ENCODE measurements around the gene DENND1A. TPM values are rescaled to one million over a fixed set of nuclear protein-coding genes. Genes with fewer than 3 reads are reported as not detected.

The DENND1A gene
- total RNA-seq, 1 experiment from 2014 or later, result 42.5 TPM

DNA sequence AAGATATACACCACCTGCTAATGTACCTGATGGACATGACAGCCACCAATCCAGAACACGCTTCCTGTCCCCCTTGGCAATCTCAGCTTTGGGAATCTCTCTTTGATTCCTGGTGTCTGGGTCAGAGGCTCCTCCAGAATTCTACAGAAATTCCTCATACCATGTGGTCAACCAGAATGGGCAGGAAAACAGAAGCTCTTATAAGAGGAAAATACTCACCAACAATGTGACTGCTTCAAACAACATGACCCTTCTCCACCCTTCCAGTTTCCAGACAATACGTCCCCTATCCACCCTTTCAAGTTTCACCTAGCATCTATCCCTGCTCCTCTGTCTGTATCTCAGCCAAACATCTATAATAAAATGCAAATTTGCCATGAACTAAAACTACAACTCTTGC lies 247.2 kb downstream of the DENND1A start:
- no peak for DNase-seq (ENCODE audit: unreplicated experiment)
- H3K27ac Mint-ChIP-seq (ENCODE audit: low read depth, unreplicated experiment), result no peak overlapping the region
- no TSS peak for BruUV-seq (replicated peaks)
- intact Hi-C loops (cut with micrococcal nuclease), result no loop called here
- no peaks in the 10 kb centered on the region for H3K27me3 Mint-ChIP-seq (ENCODE audit: insufficient read depth, unreplicated experiment)
- ChIA-PET POLR2A (no interaction called here), CTCF (interaction anchor here (0.6 kb wide), 1 partner anchor 736 kb away, joined by 3 read pairs; no protein-coding TSS in a partner anchor)
- H3K36me3 Mint-ChIP-seq (ENCODE audit: insufficient read depth, unreplicated experiment), result no peaks in the 10 kb centered on the region
- H3K4me1 Mint-ChIP-seq (ENCODE audit: insufficient read depth, unreplicated experiment), result peaks cover 10% of the 10 kb centered on the region
- TF ChIP-seq, protein P1, sequence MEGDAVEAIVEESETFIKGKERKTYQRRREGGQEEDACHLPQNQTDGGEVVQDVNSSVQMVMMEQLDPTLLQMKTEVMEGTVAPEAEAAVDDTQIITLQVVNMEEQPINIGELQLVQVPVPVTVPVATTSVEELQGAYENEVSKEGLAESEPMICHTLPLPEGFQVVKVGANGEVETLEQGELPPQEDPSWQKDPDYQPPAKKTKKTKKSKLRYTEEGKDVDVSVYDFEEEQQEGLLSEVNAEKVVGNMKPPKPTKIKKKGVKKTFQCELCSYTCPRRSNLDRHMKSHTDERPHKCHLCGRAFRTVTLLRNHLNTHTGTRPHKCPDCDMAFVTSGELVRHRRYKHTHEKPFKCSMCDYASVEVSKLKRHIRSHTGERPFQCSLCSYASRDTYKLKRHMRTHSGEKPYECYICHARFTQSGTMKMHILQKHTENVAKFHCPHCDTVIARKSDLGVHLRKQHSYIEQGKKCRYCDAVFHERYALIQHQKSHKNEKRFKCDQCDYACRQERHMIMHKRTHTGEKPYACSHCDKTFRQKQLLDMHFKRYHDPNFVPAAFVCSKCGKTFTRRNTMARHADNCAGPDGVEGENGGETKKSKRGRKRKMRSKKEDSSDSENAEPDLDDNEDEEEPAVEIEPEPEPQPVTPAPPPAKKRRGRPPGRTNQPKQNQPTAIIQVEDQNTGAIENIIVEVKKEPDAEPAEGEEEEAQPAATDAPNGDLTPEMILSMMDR (IDR thresholded peaks at IDR 0.05; ENCODE audit: unreplicated experiment), result no peak
- H3K4me3 Mint-ChIP-seq (ENCODE audit: unreplicated experiment), result no peak overlapping the region
- H3K9me3 Mint-ChIP-seq (ENCODE audit: unreplicated experiment), result no peaks in the 10 kb centered on the region

DNA sequence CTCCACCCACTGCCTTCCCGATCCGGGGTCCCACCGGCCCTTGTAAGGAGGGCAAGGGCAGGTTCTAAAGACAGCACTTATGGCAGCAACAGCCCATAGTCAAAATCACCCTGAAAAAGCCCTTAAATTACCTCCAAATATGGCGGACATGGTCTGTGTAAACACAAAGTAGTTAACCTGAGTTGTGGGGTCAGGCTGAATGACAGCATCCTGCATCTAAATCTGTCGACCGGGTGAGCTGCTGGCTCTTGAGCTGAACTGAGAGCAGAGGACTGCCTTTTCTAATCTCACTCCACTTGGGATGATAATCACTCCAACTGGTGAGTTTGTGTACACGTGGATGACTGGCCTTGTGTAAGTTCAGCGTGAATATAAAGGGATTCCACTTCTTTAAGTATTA lies 249.6 kb downstream of the DENND1A start:
- Mint-ChIP-seq H3K27me3 (ENCODE audit: insufficient read depth, unreplicated experiment) (no peaks in the 10 kb centered on the region), H3K36me3 (ENCODE audit: insufficient read depth, unreplicated experiment) (no peaks in the 10 kb centered on the region), H3K4me1 (ENCODE audit: insufficient read depth, unreplicated experiment) (peaks cover 5% of the 10 kb centered on the region), H3K9me3 (ENCODE audit: unreplicated experiment) (no peaks in the 10 kb centered on the region), H3K4me3 (ENCODE audit: unreplicated experiment) (no peak overlapping the region), H3K27ac (ENCODE audit: low read depth, unreplicated experiment) (no peak overlapping the region)
- no peak for DNase-seq (ENCODE audit: unreplicated experiment)
- POLR2A ChIA-PET, result no interaction called here
- TF ChIP-seq, protein P1 (IDR thresholded peaks at IDR 0.05; ENCODE audit: unreplicated experiment), result no peak
- CTCF ChIA-PET, result interaction anchor here (0.6 to 0.7 kb wide), 3 partner anchors 37 to 532 kb away, joined by 3 to 4 read pairs (median 4); no protein-coding TSS in a partner anchor
- intact Hi-C loops (cut with micrococcal nuclease), result no loop called here
- BruUV-seq (replicated peaks), result no TSS peak

DNA sequence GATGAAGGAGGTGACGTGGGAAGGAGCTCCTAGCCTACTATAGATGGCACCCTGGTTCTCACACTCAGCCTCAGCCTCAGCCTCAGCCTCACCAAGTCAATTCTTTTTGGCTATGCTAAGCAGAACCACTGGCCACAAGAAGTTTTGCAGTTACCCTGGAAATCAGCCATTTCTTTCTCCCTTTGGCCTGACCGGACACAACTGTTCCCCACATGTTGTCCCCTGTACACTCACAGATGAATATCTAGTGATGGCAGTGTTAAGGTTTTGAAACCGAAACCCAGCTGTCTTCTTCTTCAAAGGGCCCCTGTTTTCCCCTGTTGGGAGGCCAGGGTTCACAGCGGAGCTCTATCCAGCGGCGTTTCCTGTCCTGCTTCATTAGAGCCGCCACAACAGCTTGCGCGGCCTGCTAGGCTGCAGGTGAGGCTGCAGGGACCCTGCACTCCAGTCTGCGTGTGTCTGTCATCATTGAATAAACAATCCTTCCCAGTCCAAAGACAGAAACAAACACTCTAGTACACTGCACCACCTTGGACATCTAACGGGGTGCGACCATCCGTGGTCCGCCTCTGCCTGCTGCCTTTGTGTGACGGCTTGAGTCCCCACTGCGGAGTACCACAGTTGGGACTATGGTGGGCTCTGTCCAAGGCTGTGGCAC lies 250.5 kb downstream of the DENND1A start:
- DNase-seq (ENCODE audit: unreplicated experiment), result no peak
- peaks cover 3% of the 10 kb centered on the region for H3K4me1 Mint-ChIP-seq (ENCODE audit: insufficient read depth, unreplicated experiment)
- ChIA-PET POLR2A (no interaction called here), CTCF (no interaction called here)
- intact Hi-C loops (cut with micrococcal nuclease), result no loop called here
- H3K27me3 Mint-ChIP-seq (ENCODE audit: insufficient read depth, unreplicated experiment), result no peaks in the 10 kb centered on the region
- H3K27ac Mint-ChIP-seq (ENCODE audit: low read depth, unreplicated experiment), result no peak overlapping the region
- BruUV-seq (replicated peaks), result no TSS peak
- H3K9me3 Mint-ChIP-seq (ENCODE audit: unreplicated experiment), result peaks cover 1% of the 10 kb centered on the region
- no peaks in the 10 kb centered on the region for H3K36me3 Mint-ChIP-seq (ENCODE audit: insufficient read depth, unreplicated experiment)
- TF ChIP-seq, protein P1 (IDR thresholded peaks at IDR 0.05; ENCODE audit: unreplicated experiment), result no peak
- H3K4me3 Mint-ChIP-seq (ENCODE audit: unreplicated experiment), result no peak overlapping the region

DNA sequence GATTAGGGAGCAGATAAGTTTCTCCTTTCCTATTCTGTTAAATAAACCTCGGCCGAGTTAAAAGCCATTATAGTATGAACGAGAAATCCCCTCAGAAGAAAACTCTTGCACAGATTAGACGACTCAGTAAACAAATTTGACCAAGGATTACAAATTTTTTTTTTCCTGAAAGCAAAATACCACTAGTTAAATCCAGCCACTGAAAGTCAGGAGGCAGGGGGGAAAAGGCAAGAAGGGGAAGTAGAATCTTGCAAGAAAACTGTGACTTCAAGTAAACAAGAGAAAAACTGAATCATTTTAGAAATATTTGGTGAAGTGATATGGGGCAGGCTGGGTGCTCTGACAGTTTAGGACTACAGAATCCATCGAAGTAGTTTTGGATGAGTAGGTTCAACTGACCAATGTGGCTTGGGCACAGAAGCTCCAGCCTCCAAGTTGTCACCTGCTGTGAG lies 251.0 kb downstream of the DENND1A start:
- CTCF ChIA-PET, result no interaction called here
- intact Hi-C loops (cut with micrococcal nuclease), result no loop called here

More for the DNA sequence above, 251.0 kb downstream of the DENND1A start:
- peaks cover 7% of the 10 kb centered on the region for H3K9me3 Mint-ChIP-seq (ENCODE audit: unreplicated experiment)
- H3K27me3 Mint-ChIP-seq (ENCODE audit: insufficient read depth, unreplicated experiment), result no peaks in the 10 kb centered on the region
- DNase-seq (ENCODE audit: unreplicated experiment), result no peak
- H3K36me3 Mint-ChIP-seq (ENCODE audit: insufficient read depth, unreplicated experiment), result no peaks in the 10 kb centered on the region
- H3K4me3 Mint-ChIP-seq (ENCODE audit: unreplicated experiment), result no peak overlapping the region
- H3K4me1 Mint-ChIP-seq (ENCODE audit: insufficient read depth, unreplicated experiment), result no peaks in the 10 kb centered on the region
- POLR2A ChIA-PET, result no interaction called here
- H3K27ac Mint-ChIP-seq (ENCODE audit: low read depth, unreplicated experiment), result no peak overlapping the region
- TF ChIP-seq, protein P1 (IDR thresholded peaks at IDR 0.05; ENCODE audit: unreplicated experiment), result no peak
- no TSS peak for BruUV-seq (replicated peaks)
